ENCODE measurements around the gene NFIC.
"Not testable (repeated sequence)": the region's sequence is repeated elsewhere in the genome, so short reads cannot be mapped to it uniquely, and the experiment has no call there.

The NFIC gene

GRCh38 chr19:3420244-3420755 lies 53.9 kb downstream of the NFIC start:
- Histone ChIP-seq H3K9me3 (ENCODE audit: low read depth, low read length) (no peaks in the 10 kb centered on the region), H3K27ac (no peak overlapping the region), H3K36me3 (ENCODE audit: insufficient read depth, low read length) (peaks cover 12% of the 10 kb centered on the region), H3K4me3 (no peak overlapping the region), H3K9ac (ENCODE audit: insufficient read length) (no peak overlapping the region)
- TF ChIP-seq EZH2 (IDR thresholded peaks at IDR 0.05) (no peak), FOXP2 (optimal IDR thresholded peaks at IDR 0.05; ENCODE audit: control extremely low read depth, extremely low read length, insufficient read depth) (no peak), POLR2AphosphoS5 (IDR thresholded peaks at IDR 0.05; ENCODE audit: borderline replicate concordance, low read depth, low read length) (no peak)
- DNase-seq (ENCODE audit: low read depth, low spot score) = no peak

GRCh38 chr19:3420909-3421619 lies 54.7 kb downstream of the NFIC start:
- no peak for TF ChIP-seq POLR2AphosphoS5 (IDR thresholded peaks at IDR 0.05; ENCODE audit: borderline replicate concordance, low read depth, low read length)
- no peak for TF ChIP-seq FOXP2 (optimal IDR thresholded peaks at IDR 0.05; ENCODE audit: control extremely low read depth, extremely low read length, insufficient read depth)
- no peak for TF ChIP-seq EZH2 (IDR thresholded peaks at IDR 0.05)
- Histone ChIP-seq H3K9ac (ENCODE audit: insufficient read length) (no peak overlapping the region), H3K9me3 (ENCODE audit: low read depth, low read length) (no peaks in the 10 kb centered on the region), H3K36me3 (ENCODE audit: insufficient read depth, low read length) (peaks cover 13% of the 10 kb centered on the region), H3K27ac (no peak overlapping the region), H3K4me3 (no peak overlapping the region)
- no peak for DNase-seq (ENCODE audit: low read depth, low spot score)

GRCh38 chr19:3421656-3422055 lies 55.3 kb downstream of the NFIC start:
- not testable (repeated sequence) for H3K9ac ChIP-seq (ENCODE audit: insufficient read length); DNase-seq (ENCODE audit: low read depth, low spot score); H3K9me3 ChIP-seq (ENCODE audit: low read depth, low read length); H3K27ac ChIP-seq; H3K4me3 ChIP-seq
- H3K36me3 ChIP-seq (ENCODE audit: insufficient read depth, low read length) = peaks cover 18% of the 10 kb centered on the region

GRCh38 chr19:3423183-3423829 lies 56.9 kb downstream of the NFIC start:
- DNase-seq (ENCODE audit: low read depth, low spot score) = no peak
- Histone ChIP-seq H3K27ac (no peak overlapping the region), H3K9me3 (ENCODE audit: low read depth, low read length) (no peaks in the 10 kb centered on the region), H3K36me3 (ENCODE audit: insufficient read depth, low read length) (peaks cover 19% of the 10 kb centered on the region), H3K4me3 (no peak overlapping the region), H3K9ac (ENCODE audit: insufficient read length) (no peak overlapping the region)
- no peak for TF ChIP-seq FOXP2 (optimal IDR thresholded peaks at IDR 0.05; ENCODE audit: control extremely low read depth, extremely low read length, insufficient read depth)
- no peak for TF ChIP-seq EZH2 (IDR thresholded peaks at IDR 0.05)
- no peak for TF ChIP-seq POLR2AphosphoS5 (IDR thresholded peaks at IDR 0.05; ENCODE audit: borderline replicate concordance, low read depth, low read length)

- no peak overlapping the region for H3K27ac ChIP-seq
Measured at GRCh38 chr19:3426433-3426832, 60.0 kb downstream of the NFIC start.

GRCh38 chr19:3430366-3430680 lies 63.9 kb downstream of the NFIC start:
- H3K9me3 ChIP-seq (ENCODE audit: low read depth, low read length); H3K9ac ChIP-seq (ENCODE audit: insufficient read length); H3K27ac ChIP-seq; DNase-seq (ENCODE audit: low read depth, low spot score); H3K4me3 ChIP-seq: not testable (repeated sequence)
- peaks cover 32% of the 10 kb centered on the region for H3K36me3 ChIP-seq (ENCODE audit: insufficient read depth, low read length)

More at GRCh38 chr19:3426433-3426832, 60.0 kb downstream of the NFIC start:
- Histone ChIP-seq H3K4me3 (no peak overlapping the region), H3K9ac (ENCODE audit: insufficient read length) (no peak overlapping the region), H3K9me3 (ENCODE audit: low read depth, low read length) (no peaks in the 10 kb centered on the region), H3K36me3 (ENCODE audit: insufficient read depth, low read length) (peaks cover 15% of the 10 kb centered on the region)
- DNase-seq (ENCODE audit: low read depth, low spot score) = no peak
- TF ChIP-seq FOXP2 (optimal IDR thresholded peaks at IDR 0.05; ENCODE audit: control extremely low read depth, extremely low read length, insufficient read depth) (no peak), POLR2AphosphoS5 (IDR thresholded peaks at IDR 0.05; ENCODE audit: borderline replicate concordance, low read depth, low read length) (no peak), EZH2 (IDR thresholded peaks at IDR 0.05) (no peak)

GRCh38 chr19:3431760-3432397 lies 65.5 kb downstream of the NFIC start:
- TF ChIP-seq FOXP2 (optimal IDR thresholded peaks at IDR 0.05; ENCODE audit: control extremely low read depth, extremely low read length, insufficient read depth) (no peak), EZH2 (IDR thresholded peaks at IDR 0.05) (no peak), POLR2AphosphoS5 (IDR thresholded peaks at IDR 0.05; ENCODE audit: borderline replicate concordance, low read depth, low read length) (no peak)
- no peaks in the 10 kb centered on the region for H3K9me3 ChIP-seq (ENCODE audit: low read depth, low read length)
- no peak overlapping the region for H3K27ac ChIP-seq
- DNase-seq (ENCODE audit: low read depth, low spot score) = no peak
- no peak overlapping the region for H3K4me3 ChIP-seq
- H3K9ac ChIP-seq (ENCODE audit: insufficient read length) = no peak overlapping the region
- peaks cover 32% of the 10 kb centered on the region for H3K36me3 ChIP-seq (ENCODE audit: insufficient read depth, low read length)

- TF ChIP-seq EZH2 (IDR thresholded peaks at IDR 0.05) (no peak), POLR2AphosphoS5 (IDR thresholded peaks at IDR 0.05; ENCODE audit: borderline replicate concordance, low read depth, low read length) (no peak), FOXP2 (optimal IDR thresholded peaks at IDR 0.05; ENCODE audit: control extremely low read depth, extremely low read length, insufficient read depth) (no peak)
- no peak overlapping the region for H3K4me3 ChIP-seq
- DNase-seq (ENCODE audit: low read depth, low spot score) = no peak
- no peak overlapping the region for H3K27ac ChIP-seq
- peaks cover 44% of the 10 kb centered on the region for H3K36me3 ChIP-seq (ENCODE audit: insufficient read depth, low read length)
- H3K9ac ChIP-seq (ENCODE audit: insufficient read length) = no peak overlapping the region
- no peaks in the 10 kb centered on the region for H3K9me3 ChIP-seq (ENCODE audit: low read depth, low read length)
Measured at GRCh38 chr19:3433313-3433712, 66.9 kb downstream of the NFIC start.

Measured in SK-N-MC (cell line).